Panc1 (cell line): ENCODE data around the gene PDE4B.

Experiments
- POLR2AphosphoS5 ChIP-seq: IDR thresholded peaks from 2 replicates; pipeline ENCODE4 v1.6.1; 2012; ENCODE audit warnings: mild to moderate bottlenecking, low read depth, low read length, moderate library complexity
- TF ChIP-seq, protein P1 (sequence below): fragments of 450-650 bp; IDR thresholded peaks from 2 replicates; pipeline ENCODE4 v1.5.1; 2017; ENCODE audit warnings: mild to moderate bottlenecking
- TF ChIP-seq, protein P2 (sequence below), 2 experiments: IDR thresholded peaks; 2 replicates each; pipeline ENCODE4 v1.6.1; 2011 to 2012; ENCODE audit warnings: low read depth in 2 of 2, control low read depth in 1 of 2, low read length in 1 of 2, mild to moderate bottlenecking in 1 of 2, moderate library complexity in 1 of 2; ENCODE audit not compliant: insufficient read depth in 1 of 2

DNA sequence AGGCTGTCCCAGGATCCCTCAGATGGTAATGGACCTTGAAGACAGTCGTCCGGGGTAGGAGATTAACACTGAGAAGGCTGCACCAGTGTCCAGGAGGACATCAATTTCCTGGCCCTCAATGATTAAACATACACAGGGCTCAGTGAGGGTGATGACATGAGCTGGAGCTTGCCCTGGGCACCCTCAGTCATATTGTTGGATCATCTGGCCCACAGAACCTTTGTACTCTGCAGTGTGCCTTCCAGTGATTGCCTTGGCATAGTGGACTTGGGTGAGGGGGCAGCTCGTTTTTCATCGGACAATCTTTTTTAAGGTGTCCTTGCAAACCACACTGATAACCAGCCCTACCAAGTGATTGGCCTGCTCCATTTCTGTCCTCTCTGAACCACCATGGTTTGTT lies 630.1 kb downstream of the PDE4B start:
- TF ChIP-seq, protein P1, sequence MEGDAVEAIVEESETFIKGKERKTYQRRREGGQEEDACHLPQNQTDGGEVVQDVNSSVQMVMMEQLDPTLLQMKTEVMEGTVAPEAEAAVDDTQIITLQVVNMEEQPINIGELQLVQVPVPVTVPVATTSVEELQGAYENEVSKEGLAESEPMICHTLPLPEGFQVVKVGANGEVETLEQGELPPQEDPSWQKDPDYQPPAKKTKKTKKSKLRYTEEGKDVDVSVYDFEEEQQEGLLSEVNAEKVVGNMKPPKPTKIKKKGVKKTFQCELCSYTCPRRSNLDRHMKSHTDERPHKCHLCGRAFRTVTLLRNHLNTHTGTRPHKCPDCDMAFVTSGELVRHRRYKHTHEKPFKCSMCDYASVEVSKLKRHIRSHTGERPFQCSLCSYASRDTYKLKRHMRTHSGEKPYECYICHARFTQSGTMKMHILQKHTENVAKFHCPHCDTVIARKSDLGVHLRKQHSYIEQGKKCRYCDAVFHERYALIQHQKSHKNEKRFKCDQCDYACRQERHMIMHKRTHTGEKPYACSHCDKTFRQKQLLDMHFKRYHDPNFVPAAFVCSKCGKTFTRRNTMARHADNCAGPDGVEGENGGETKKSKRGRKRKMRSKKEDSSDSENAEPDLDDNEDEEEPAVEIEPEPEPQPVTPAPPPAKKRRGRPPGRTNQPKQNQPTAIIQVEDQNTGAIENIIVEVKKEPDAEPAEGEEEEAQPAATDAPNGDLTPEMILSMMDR: no peak
- TF ChIP-seq, protein P2, sequence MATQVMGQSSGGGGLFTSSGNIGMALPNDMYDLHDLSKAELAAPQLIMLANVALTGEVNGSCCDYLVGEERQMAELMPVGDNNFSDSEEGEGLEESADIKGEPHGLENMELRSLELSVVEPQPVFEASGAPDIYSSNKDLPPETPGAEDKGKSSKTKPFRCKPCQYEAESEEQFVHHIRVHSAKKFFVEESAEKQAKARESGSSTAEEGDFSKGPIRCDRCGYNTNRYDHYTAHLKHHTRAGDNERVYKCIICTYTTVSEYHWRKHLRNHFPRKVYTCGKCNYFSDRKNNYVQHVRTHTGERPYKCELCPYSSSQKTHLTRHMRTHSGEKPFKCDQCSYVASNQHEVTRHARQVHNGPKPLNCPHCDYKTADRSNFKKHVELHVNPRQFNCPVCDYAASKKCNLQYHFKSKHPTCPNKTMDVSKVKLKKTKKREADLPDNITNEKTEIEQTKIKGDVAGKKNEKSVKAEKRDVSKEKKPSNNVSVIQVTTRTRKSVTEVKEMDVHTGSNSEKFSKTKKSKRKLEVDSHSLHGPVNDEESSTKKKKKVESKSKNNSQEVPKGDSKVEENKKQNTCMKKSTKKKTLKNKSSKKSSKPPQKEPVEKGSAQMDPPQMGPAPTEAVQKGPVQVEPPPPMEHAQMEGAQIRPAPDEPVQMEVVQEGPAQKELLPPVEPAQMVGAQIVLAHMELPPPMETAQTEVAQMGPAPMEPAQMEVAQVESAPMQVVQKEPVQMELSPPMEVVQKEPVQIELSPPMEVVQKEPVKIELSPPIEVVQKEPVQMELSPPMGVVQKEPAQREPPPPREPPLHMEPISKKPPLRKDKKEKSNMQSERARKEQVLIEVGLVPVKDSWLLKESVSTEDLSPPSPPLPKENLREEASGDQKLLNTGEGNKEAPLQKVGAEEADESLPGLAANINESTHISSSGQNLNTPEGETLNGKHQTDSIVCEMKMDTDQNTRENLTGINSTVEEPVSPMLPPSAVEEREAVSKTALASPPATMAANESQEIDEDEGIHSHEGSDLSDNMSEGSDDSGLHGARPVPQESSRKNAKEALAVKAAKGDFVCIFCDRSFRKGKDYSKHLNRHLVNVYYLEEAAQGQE (IDR thresholded peaks at IDR 0.05; ENCODE audit: insufficient read depth in 1 of 2, low read depth in 2 of 2, low read length in 1 of 2): no peak
- TF ChIP-seq POLR2AphosphoS5: no peak
